ENCODE data around the gene IVL. TPM values are rescaled to one million over a fixed set of nuclear protein-coding genes. Genes with fewer than 3 reads are reported as not detected.

IVL gene, protein sequence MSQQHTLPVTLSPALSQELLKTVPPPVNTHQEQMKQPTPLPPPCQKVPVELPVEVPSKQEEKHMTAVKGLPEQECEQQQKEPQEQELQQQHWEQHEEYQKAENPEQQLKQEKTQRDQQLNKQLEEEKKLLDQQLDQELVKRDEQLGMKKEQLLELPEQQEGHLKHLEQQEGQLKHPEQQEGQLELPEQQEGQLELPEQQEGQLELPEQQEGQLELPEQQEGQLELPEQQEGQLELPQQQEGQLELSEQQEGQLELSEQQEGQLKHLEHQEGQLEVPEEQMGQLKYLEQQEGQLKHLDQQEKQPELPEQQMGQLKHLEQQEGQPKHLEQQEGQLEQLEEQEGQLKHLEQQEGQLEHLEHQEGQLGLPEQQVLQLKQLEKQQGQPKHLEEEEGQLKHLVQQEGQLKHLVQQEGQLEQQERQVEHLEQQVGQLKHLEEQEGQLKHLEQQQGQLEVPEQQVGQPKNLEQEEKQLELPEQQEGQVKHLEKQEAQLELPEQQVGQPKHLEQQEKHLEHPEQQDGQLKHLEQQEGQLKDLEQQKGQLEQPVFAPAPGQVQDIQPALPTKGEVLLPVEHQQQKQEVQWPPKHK
- total RNA-seq: not detected
- polyA plus RNA-seq (2013, experiment 1 of 2): not detected
- not detected for polyA plus RNA-seq (2013, experiment 2 of 2)
- total RNA-seq: 0 to 0.08 (median 0) reads per million in 172 experiments

- Mint-ChIP-seq H3K36me3 (ENCODE audit: low read depth) (no peaks in the 10 kb centered on the region), H3K9me3 (no peaks in the 10 kb centered on the region), H3K27ac (no peak within 1 kb of the TSS), H3K4me3 (no peak within 1 kb of the TSS), H3K27me3 (peaks cover 68% of the 10 kb centered on the region), H3K4me1 (ENCODE audit: low read depth) (no peaks in the 10 kb centered on the region)
- POLR2A ChIA-PET: no interaction called here
- Histone ChIP-seq H3K27ac (ENCODE audit: low read depth in 1 of 2, low read length in 2 of 2) (no peak within 1 kb of the TSS), H3K27me3 (ENCODE audit: control insufficient read depth in 1 of 2, insufficient read depth in 2 of 2, low read length in 2 of 2) (peaks cover 5 to 21% of the 10 kb centered on the region in 2 experiments), H3K4me3 (ENCODE audit: low read length) (no peak within 1 kb of the TSS), H3K4me1 (ENCODE audit: insufficient read depth, low read length) (no peaks in the 10 kb centered on the region), H3K9me3 (ENCODE audit: control insufficient read depth in 1 of 2, insufficient read depth in 1 of 2, low read length in 2 of 2) (peaks cover 0 to 21% of the 10 kb centered on the region in 2 experiments), H3K36me3 (ENCODE audit: insufficient read depth, low read length) (no peaks in the 10 kb centered on the region)
- ATAC-seq (ENCODE audit: poor library complexity) (no peak), DNase-seq (no peak)
- TF ChIP-seq CTCF (IDR thresholded peaks at IDR 0.05): no peak
- CTCF ChIA-PET: no interaction called here
- intact Hi-C loops (cut with DNase I, micrococcal nuclease): no loop called here
Observed at GRCh38 chr1:152907686-152908601, at the start of gene IVL. IVL (plus strand) TSS chr1:152908546; CDS start chr1:152909798, 1,252 bp downstream.

DNA sequence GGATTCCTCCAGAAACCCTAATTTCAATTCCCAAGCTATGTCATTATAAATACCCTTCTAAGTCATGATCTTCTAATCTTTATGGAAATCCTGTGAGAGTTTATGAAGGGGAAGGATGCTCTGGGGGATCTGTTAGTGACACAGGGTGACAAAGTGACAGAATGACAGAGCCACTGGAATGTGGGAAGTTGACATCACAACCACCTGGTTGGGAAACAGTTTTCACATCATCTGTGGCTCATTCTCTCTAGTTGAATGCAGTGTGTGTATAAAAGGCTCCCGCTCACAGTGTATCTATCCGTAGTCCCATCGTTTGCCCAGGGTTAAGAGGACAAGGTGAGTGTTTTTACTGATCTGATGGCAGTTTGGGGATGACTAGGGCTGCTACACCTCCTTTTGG, 48.6 kb upstream of the IVL start, which contains the start of gene LCE7A:
Gene LCE7A (plus strand): TSS at position 301 of the 400 bp plus-strand sequence. CDS start 702 bp downstream, outside the sequence.
- Mint-ChIP-seq H3K4me3 (no peak within 1 kb of the TSS), H3K4me1 (ENCODE audit: low read depth) (no peaks in the 10 kb centered on the region), H3K27ac (no peak within 1 kb of the TSS), H3K36me3 (ENCODE audit: low read depth) (no peaks in the 10 kb centered on the region), H3K27me3 (peaks cover 39% of the 10 kb centered on the region), H3K9me3 (no peaks in the 10 kb centered on the region)
- H3K9me3 ChIP-seq (ENCODE audit: control insufficient read depth in 1 of 2, insufficient read depth in 1 of 2, low read length in 2 of 2): no peaks in the 10 kb centered on the region
- H3K27ac ChIP-seq (ENCODE audit: low read depth in 1 of 2, low read length in 2 of 2): no peak within 1 kb of the TSS
- no peaks in the 10 kb centered on the region for H3K4me1 ChIP-seq (ENCODE audit: insufficient read depth, low read length)
- no peak within 1 kb of the TSS for H3K4me3 ChIP-seq (ENCODE audit: low read length)
- H3K36me3 ChIP-seq (ENCODE audit: insufficient read depth, low read length): no peaks in the 10 kb centered on the region
- ATAC-seq (ENCODE audit: poor library complexity) (no peak), DNase-seq (no peak)
- no peak for TF ChIP-seq CTCF (IDR thresholded peaks at IDR 0.05)
- POLR2A ChIA-PET: no interaction called here
- H3K27me3 ChIP-seq (ENCODE audit: control insufficient read depth in 1 of 2, insufficient read depth in 2 of 2, low read length in 2 of 2): peaks cover 8 to 9% of the 10 kb centered on the region in 2 experiments
- CTCF ChIA-PET: no interaction called here
- intact Hi-C loops (cut with DNase I, micrococcal nuclease): no loop called here

- DNase-seq (no peak), ATAC-seq (ENCODE audit: poor library complexity) (no peak)
- intact Hi-C loops (cut with DNase I, micrococcal nuclease): no loop called here
- TF ChIP-seq CTCF (IDR thresholded peaks at IDR 0.05): no peak
- H3K27ac ChIP-seq (ENCODE audit: low read depth in 1 of 2, low read length in 2 of 2): no peak overlapping the region
- peaks cover 8 to 9% of the 10 kb centered on the region in 2 experiments for H3K27me3 ChIP-seq (ENCODE audit: control insufficient read depth in 1 of 2, insufficient read depth in 2 of 2, low read length in 2 of 2)
- no peak overlapping the region for H3K27ac Mint-ChIP-seq
- ChIA-PET POLR2A (no interaction called here), CTCF (no interaction called here)
- no peaks in the 10 kb centered on the region for H3K36me3 ChIP-seq (ENCODE audit: insufficient read depth, low read length)
- no peak overlapping the region for H3K4me3 Mint-ChIP-seq
- no peaks in the 10 kb centered on the region for H3K4me1 ChIP-seq (ENCODE audit: insufficient read depth, low read length)
- no peak overlapping the region for H3K4me3 ChIP-seq (ENCODE audit: low read length)
- no peaks in the 10 kb centered on the region for H3K36me3 Mint-ChIP-seq (ENCODE audit: low read depth)
- H3K9me3 ChIP-seq (ENCODE audit: control insufficient read depth in 1 of 2, insufficient read depth in 1 of 2, low read length in 2 of 2): no peaks in the 10 kb centered on the region
- H3K4me1 Mint-ChIP-seq (ENCODE audit: low read depth): no peaks in the 10 kb centered on the region
- no peaks in the 10 kb centered on the region for H3K9me3 Mint-ChIP-seq
- peaks cover 39% of the 10 kb centered on the region for H3K27me3 Mint-ChIP-seq
Observed at GRCh38 chr1:152860129-152860528, 48.2 kb upstream of the IVL start.
